GM19351 (cell line): ENCODE measurements around the gene RELL1.
"Not testable (repeated sequence)": the region's sequence is repeated elsewhere in the genome, so short reads cannot be mapped to it uniquely, and the experiment has no call there.

ENCODE experiments used
- ATAC-seq: cut with Tn5 transposase; IDR thresholded peaks from one replicate; pipeline ENCODE4 v1.9.1; 2021; ENCODE audit warnings: mild to moderate bottlenecking, moderate library complexity; ENCODE audit not compliant: unreplicated experiment

The RELL1 gene

DNA sequence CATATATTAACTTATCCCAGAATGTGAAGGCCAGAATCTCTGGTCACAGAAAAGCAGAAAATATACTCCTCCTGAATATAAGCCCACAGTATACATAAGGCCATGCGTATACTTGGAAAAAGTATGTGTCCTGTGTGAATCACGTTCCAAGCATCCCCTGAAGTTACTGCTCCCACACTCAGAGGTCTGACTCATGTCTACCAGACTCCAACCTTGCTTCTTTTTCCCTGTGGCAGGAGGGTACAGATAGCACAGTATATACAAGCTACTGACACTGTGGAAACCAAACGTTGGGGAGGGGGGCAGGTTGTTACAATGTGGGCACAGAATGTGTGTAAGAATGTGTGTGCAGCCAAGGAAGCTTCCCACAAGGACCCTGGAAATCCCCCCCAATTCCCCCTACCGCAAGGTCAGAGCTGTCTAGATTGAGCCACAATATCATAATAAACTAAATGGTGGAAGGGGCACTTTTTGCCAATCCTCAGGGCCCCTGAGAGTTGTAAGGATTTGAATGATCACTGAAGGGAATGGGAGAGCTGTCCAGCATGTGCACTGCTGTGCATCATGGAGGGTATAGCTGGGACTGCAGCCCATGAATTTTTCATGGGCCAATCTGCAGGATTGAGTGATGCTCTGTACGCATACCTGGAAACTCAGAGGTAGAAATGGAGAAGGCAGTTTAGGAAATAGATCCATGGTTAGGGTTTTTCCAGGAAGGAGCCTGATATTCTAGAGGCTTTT, 7.4 kb upstream of the RELL1 start:
- no peak for ATAC-seq

DNA sequence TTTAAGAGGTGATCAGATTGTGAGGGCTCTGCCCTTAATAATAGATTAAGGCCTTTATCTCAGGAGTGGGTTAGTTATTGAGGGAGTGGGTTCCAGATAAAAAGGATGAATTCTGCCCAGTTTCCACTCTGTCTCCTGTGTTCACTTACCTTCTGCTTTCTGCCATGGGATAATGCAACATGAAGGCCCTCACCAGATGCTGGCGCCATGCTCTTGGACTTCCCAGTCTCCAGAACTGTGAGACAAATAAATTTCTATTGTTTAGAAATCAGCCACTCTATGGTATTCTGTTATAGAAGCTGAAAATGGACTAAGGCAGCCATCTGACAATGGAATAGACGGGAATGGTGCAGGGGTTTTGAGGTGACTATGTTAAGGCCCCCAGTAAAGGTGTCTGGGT, 6.9 kb upstream of the RELL1 start:
- ATAC-seq = no peak

DNA sequence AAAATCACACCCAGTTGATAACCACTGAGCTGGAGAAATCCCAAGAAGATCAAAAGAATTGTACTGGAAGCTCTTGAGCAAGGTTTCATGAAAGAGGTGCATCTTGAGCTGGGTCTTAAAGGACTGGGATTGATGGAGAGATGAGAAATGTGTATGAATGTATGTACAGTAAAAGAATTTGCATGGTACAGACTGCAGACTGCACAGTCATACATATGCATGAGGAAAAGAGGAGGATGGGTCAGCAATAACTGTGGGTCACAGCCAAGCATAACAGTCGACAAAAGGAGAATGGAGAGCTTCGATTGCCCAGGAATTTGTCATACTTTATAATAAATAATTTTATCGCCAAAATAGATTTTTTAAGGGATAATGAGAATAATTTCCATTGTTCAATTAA, 4.8 kb upstream of the RELL1 start:
- no peak for ATAC-seq

DNA sequence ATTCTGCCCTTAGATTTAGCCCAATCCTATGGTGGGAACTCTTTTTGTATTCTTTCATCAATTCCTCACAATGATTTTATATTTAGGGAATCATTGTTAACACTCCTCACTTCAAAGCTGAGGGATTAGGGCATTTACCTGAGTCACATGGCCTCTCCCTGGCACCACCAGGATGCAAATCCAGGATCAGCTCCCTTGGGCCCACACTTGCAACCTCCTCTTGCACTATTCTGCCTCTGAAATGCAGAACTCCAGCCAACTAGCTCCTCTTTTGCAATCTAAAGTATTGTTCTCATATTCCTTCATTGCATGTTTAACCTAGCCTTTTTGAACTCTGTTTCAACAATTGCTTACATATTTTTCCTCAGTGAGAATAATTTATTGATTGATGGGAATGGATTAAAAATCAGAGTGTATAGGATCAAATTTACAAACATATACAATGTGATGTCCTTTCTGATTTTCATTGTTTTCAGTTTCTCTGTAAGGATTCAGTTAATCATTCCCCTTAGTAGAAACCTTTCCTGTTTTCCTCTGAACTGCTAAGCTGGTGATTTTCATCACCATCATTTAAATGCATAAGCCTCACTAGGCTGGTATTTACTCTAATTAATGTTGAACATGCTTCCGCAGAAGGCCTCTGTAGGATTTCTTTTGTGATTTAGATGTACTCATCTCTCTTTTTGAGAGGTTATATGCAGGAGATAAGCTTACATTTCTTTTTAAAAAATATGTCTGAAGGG, 3.3 kb upstream of the RELL1 start:
- ATAC-seq = no peak

DNA sequence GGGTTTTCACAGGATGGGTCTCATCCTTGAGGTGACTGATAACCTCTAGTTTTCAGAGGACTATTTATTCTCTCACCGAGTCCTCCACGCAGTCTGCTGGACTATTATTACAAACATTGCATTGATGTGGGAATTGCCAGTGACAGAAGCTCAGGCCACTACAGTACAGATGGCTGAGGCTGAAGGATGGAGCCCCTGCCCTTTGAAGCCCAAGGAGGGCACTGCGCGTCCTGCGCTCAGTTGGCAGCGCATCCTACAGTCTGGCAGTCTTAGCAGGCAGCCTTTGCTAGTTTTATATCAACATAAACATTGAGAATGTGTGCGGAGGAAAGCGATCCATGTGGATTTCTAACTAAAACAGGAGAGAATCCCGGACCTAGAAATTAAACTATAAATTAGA, 1.5 kb upstream of the RELL1 start:
- no peak for ATAC-seq

DNA sequence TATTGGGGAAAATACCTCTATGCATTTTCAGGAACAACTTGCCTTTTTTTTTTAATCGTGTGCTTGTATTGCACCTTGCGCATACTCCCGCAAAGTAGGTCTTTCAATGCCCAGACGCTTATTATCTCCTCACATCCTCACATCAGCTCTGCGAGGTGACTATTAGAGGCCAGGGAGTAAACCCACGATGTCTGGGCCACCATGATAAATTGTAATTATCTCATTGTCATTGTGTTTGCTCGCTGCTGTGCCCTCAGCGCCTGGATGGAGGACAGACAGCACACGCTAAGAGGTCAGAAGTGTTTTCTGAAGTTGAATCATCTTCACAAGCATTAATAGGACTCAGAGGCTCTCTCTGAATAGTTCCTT, 1.0 kb upstream of the RELL1 start:
- no peak for ATAC-seq

DNA sequence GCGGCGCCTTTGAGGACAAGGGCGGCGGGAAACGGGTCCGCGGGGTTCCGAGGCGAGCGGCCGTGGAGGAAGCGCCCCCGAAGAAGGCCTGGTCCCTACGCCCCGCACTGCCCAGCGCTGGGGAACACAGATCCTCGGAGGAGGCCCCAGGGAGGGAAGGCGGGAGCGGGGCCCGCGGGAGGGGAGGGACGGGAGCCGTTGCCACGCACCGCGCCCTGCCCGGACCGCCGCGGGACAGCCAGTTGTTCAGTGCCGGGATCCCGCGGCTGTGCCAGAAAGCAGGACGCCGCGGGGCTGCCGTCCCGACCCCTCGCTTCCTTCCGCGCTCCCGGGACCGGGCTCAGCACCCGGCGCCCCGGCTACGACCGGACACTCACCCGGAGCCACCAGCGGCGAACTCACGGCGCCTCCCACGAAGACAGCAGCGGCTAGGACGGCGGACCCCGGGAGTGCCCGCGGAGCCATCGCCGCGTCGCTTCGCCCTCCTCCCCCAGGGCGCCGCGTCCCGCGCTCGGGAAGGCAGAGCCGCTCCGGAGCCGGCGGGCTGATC, 278 bp downstream of the RELL1 start:
- ATAC-seq = peak; percentile 13

DNA sequence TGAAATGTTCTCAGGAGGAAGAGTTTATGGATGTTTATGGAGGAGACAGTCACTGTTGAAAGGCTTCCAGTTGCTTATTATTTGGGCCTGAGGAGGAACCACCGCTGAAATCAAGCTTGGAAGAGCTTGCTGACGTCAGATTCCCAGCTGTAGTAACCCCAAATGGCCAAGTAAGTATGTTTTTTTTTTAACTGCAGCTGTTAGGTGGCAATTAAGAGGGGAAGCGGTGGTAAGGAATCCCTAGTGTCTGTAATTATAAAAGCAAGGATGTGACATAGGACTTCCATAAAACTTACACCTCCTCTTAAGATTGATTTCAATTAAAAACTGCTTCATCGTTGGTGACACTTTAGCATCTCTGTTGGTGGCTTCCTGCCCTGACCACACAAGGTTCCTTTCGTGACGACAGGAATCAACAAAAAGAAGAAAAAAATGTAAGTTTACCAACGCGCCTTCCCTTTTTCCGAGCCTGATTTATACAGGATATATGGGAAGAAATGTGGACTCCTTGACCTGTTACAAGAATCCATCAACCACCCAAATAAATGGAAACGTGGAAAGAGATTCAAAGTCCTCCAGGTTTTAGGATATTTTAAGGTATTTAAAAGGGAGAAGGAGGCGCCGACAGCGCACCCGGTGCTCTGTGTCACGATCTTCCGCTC, 884 bp downstream of the RELL1 start:
- ATAC-seq = no peak

DNA sequence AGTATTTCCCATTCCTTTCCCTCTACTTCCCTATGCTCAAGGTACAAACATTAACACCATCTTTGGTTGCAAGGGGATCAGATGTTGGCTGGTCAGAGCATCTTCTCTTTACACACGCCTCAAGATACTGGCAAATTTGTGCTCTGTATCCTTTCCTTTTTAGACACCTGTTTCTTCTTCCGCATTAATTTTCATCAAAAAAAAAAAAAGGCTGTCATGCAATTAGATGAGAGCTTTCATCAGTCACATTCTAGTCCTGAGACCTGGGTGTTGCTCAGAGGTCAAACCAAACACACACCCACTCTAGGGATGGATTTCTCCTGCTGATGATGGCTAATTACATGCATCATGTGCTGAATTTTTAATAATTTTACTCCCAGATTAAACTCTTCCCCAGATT, 2.0 kb downstream of the RELL1 start:
- no peak for ATAC-seq

DNA sequence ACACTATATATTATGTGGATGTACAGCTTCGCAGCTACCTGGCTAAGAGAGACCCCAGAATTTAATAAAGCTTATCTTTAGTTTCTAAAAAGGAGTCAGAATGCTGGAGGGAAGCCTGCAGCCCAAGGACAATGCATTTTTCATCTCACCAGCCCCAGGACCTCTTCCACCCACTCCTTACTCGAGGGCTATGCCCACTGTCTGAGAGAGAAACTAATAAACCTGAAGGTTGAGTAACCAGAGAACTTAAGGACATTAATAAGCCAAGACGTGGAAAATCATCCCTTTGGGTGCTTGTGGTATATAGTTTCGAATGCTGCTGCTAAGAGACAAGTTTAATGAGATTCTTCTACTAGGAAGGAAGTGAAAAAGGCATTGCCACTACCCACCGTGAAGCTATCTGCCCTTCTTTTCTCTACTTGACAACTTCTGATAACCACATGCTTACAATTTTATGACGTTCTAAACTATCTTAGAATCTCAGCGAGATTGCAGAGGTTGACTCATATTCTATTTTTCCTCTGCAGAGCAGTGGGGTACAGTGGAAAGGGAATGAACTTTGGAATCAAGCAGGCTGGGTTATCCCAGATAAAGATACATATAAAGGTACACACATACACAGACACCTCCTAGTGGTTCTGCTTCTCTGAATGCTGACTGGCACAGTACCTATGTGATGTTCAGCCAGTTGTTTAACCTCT, 3.3 kb downstream of the RELL1 start:
- peak; percentile 25 for ATAC-seq

DNA sequence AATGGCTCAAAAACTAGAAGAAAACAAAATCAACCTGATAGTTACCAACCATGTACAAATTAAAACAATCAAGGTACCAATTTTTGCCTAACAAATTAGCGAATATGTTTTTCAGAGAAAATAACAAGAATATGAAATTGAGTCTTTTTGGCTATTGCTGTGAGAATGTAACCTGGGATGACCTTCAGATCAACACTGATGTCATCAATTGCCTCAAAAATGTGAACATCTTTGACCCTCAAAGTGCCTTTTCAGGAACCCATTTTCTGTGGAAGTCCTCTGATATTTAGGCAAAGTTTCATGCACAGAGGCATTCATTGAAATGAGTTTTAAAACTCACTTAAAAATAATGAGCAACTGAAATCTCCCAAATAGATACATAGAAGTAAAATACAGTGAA, 6.1 kb downstream of the RELL1 start:
- ATAC-seq = no peak

DNA sequence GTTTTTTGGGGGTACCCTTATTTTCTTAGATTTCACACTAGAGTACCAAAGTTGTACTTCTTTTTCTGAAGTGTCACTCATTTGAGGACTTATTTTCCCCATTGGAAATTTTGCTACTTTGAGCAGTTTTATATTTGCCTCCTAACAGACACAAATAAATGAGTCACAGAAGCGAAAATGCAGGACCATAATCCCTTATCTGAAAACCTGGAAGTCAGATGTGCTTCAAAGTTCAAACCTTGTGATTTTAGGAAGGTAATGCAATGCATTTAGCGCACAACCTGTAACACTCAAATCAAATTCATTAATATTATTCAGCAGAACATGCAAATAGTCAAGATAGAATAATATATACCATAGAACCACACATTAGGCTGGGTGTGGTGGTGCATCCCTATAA, 6.9 kb downstream of the RELL1 start:
- no peak for ATAC-seq

DNA sequence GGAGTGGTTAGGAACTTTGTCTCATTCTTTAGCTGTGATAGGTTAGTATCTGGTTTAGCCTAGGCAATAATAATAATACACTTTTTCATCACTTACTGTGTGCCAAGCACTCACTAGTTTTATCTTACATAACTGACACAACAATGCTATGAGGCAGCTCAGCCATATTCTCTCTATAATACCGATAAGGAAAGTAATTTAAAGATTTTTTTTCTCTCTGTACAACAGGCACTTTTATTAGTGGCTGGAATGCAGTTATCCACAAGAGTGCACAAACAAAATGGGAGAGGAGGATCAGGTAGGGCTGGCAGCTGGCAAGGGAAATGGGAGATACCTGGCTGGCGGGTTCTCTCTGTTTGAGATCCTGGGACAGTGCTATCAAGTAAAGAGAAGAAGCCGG, 7.6 kb downstream of the RELL1 start:
- ATAC-seq = no peak

DNA sequence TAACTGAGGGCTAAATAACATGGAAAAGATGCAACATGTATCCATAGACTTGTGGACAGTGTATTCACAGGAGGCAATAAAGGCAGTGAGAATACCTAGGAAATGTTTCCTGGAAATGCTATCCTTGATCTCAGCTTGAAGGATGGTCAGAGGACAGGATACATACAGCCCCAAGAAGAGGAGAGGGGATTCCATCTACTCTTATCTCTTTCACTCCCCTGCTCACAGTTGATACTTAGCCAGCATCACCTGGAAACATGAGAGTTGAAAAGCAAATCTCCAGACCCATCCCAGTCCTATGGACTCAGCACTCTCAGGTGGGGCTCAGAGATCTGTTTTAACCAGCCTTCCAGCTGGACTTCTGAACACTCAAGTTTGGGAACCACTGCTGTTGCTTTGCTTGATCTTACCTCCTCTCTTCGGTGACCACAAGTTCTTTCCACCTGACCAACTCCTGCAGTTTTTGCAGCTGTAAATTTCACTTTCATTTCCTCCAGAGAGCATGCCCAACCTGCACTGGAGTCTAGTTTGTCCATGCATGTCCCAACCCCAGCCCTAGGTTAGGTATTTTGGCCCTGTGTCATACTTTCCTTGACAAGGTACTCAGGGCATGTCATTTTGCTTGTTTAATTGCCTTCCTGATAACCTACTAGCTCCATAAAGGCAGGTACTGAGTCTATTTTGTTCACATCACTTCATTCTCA, 10.4 kb downstream of the RELL1 start:
- ATAC-seq = peak; percentile 91

DNA sequence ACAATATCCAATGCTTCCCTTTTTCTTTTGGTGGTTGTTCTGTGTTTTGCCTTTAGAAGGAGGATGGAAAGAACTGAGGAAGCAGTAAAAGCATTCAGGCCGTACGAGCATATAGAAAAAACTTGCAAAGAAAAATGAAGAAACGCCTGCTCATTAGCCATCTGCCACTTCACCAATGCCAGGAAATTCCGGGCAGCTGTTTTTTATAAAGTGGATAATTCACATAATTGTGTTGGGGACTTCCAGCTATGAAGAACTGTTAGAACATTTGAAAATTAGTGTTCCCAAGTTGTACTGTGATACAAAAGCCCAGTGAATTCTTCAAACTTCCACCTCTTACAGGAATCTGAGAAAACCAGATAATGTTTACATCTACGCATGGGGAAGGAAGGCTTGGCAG, 11.7 kb downstream of the RELL1 start:
- ATAC-seq = no peak

DNA sequence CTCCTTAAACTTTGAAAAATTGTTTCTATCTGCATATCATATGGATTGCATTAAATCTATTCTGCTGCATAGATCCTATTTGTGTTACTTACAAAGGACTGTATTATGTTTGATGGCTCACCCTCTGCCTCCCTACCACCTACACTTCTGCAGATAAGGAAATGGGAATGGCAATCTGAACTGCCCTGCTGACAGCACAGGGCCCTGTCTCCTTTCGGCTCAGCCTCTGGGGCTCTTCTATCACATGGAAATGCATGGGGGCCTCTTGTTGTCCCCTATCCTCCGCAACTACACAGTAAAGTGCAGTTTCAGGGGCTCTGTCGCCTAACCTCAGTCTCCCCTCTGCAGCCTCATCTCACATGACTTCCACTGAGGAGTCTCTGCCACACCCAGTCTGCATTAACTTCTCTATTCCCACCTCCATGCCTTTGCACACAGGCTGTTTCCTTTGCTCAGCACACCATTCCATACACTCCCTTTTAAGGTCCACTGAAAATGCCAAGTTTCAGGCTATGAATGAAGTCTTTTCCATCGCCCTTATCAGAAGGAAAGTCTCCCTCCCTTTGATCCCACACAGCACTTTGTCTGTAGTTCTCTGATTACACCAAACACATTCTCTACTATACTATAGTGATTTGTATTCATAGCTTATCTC, 12.5 kb downstream of the RELL1 start:
- no peak for ATAC-seq

DNA sequence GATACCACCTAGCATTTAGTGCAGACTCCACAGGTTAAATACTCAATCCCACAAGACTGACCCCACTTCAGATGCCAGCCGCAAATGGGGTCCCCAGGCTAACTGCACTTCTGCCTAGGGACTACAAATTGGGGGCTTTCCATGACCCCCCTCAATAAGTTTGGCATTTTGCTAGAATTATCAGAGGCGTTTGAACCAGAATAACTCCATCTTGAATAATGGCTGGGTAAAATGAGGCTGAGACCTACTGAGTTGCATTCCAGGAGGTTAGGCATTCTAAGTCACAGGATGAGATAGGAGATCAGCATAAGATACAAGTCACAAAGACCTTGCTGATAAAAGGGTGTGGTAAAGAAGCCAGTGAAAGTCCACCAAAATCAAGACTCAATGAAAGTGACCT, 15.1 kb downstream of the RELL1 start:
- no peak for ATAC-seq

DNA sequence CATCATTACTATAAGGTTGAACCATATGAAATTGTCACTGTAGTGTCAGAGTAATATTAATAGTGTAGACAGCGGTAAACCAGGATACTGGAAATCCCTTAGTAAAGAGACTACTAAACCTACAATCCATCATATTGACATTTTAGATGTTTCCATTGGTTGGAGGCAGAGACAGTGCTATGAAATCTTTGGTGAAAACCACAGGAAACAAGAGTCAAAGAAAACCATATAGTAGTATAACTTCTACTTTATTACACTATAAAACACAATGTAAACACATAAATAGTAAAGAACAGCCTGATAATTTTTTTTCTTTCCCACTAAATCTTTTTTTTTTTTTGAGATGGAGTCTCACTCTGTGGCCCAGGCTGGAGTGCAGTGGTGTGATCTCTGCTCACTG, 15.9 kb downstream of the RELL1 start:
- no peak for ATAC-seq

DNA sequence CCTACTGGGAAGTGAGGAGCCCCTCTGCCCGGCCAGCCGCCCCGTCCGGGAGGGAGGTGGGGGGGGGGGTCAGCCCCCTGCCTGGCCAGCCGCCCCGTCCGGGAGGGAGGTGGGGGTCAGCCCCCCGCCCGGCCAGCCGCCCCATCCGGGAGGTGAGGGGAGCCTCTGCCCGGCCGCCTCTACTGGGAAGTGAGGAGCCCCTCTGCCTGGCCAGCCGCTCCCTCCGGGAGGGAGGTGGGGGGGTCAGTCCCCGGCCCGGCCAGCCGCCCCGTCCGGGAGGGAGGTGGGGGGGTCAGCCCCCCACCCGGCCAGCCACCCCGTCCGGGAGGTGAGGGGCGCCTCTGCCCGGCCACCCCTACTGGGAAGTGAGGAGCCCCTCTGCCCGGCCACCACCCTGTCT, 17.1 kb downstream of the RELL1 start:
- ATAC-seq = not testable (repeated sequence)
